SKM-1 treated with dmso at 0.1 percent for 144 hours (cell line): Measurements from ENCODE around the gene GTF2IRD2.
"Not testable (repeated sequence)": the region's sequence is repeated elsewhere in the genome, so short reads cannot be mapped to it uniquely, and the experiment has no call there.

Experiments used
- DNase-seq: peaks from one replicate; lab custom pipeline; 2025; ENCODE audit not compliant: unreplicated experiment; lab: John Stamatoyannopoulos, UW

GTF2IRD2 gene

GRCh38 chr7:74850833-74851721 lies at the start of gene GTF2IRD2:
Gene GTF2IRD2 (minus strand): TSS chr7:74851605. CDS start chr7:74836378, 15,227 bp downstream.
- DNase-seq = not testable (repeated sequence)

- DNase-seq = peak; percentile 48
Measured at GRCh38 chr7:74890158-74891123, 39.0 kb upstream of the GTF2IRD2 start.

- DNase-seq = not testable (repeated sequence)
Measured at GRCh38 chr7:74889518-74890129, 38.2 kb upstream of the GTF2IRD2 start.

GRCh38 chr7:74885295-74885694 lies 33.9 kb upstream of the GTF2IRD2 start:
- DNase-seq = not testable (repeated sequence)

GRCh38 chr7:74882110-74882509 lies 30.7 kb upstream of the GTF2IRD2 start:
- not testable (repeated sequence) for DNase-seq

GRCh38 chr7:74874748-74875512 lies 23.5 kb upstream of the GTF2IRD2 start:
- not testable (repeated sequence) for DNase-seq

- not testable (repeated sequence) for DNase-seq
Measured at GRCh38 chr7:74874104-74874747, 22.8 kb upstream of the GTF2IRD2 start.

- not testable (repeated sequence) for DNase-seq
Measured at GRCh38 chr7:74872542-74872941, 21.1 kb upstream of the GTF2IRD2 start.

- DNase-seq = not testable (repeated sequence)
Measured at GRCh38 chr7:74865777-74866176, 14.4 kb upstream of the GTF2IRD2 start.

- not testable (repeated sequence) for DNase-seq
Measured at GRCh38 chr7:74849853-74850252, 1.6 kb downstream of the GTF2IRD2 start.

- DNase-seq = not testable (repeated sequence)
Measured at GRCh38 chr7:74830411-74830810, 21.0 kb downstream of the GTF2IRD2 start.

- DNase-seq = not testable (repeated sequence)
Measured at GRCh38 chr7:74829959-74830358, 21.4 kb downstream of the GTF2IRD2 start.

- not testable (repeated sequence) for DNase-seq
Measured at GRCh38 chr7:74821259-74821658, 30.1 kb downstream of the GTF2IRD2 start.

- not testable (repeated sequence) for DNase-seq
Measured at GRCh38 chr7:74820146-74820805, 31.1 kb downstream of the GTF2IRD2 start.

GRCh38 chr7:74815882-74816281 lies 35.5 kb downstream of the GTF2IRD2 start:
- DNase-seq = not testable (repeated sequence)

- DNase-seq = not testable (repeated sequence)
Measured at GRCh38 chr7:74798644-74799043, 52.8 kb downstream of the GTF2IRD2 start.

- DNase-seq = not testable (repeated sequence)
Measured at GRCh38 chr7:74797848-74798622, 53.4 kb downstream of the GTF2IRD2 start.

GRCh38 chr7:74789200-74789736 lies 62.1 kb downstream of the GTF2IRD2 start:
- DNase-seq = not testable (repeated sequence)
